HuH-7.5 (cell line): ENCODE results near the gene RGS8.
"Not testable (repeated sequence)": the region's sequence is repeated elsewhere in the genome, so short reads cannot be mapped to it uniquely, and the experiment has no call there.

Experiments
- DNase-seq: peaks from one replicate; pipeline ENCODE4 v3.0.0; 2011; ENCODE audit warnings: low spot score

The RGS8 gene

GRCh38 chr1:182702826-182703524 is 18.6 kb upstream of the RGS8 start:
- DNase-seq: no peak

- DNase-seq: no peak
Measured at GRCh38 chr1:182700351-182700709, 15.9 kb upstream of the RGS8 start.

GRCh38 chr1:182699393-182700350 is 15.3 kb upstream of the RGS8 start:
- DNase-seq: no peak

- no peak for DNase-seq
Measured at GRCh38 chr1:182698971-182699370, 14.6 kb upstream of the RGS8 start.

GRCh38 chr1:182693139-182693538 is 8.8 kb upstream of the RGS8 start:
- DNase-seq: not testable (repeated sequence)

GRCh38 chr1:182690886-182691443 is 6.6 kb upstream of the RGS8 start:
- DNase-seq: no peak

- no peak for DNase-seq
Measured at GRCh38 chr1:182688436-182689205, 4.2 kb upstream of the RGS8 start.

- no peak for DNase-seq
Measured at GRCh38 chr1:182687361-182687760, 3.0 kb upstream of the RGS8 start.

GRCh38 chr1:182686446-182686845 is 2.1 kb upstream of the RGS8 start:
- DNase-seq: no peak

- DNase-seq: no peak
Measured at GRCh38 chr1:182685215-182685614, 828 bp upstream of the RGS8 start.

GRCh38 chr1:182682898-182683501 is 1.4 kb downstream of the RGS8 start:
- DNase-seq: no peak

- no peak for DNase-seq
Measured at GRCh38 chr1:182682406-182682805, 2.0 kb downstream of the RGS8 start.

GRCh38 chr1:182681568-182681912 is 2.8 kb downstream of the RGS8 start:
- DNase-seq: no peak

GRCh38 chr1:182680901-182681567 is 3.4 kb downstream of the RGS8 start:
- DNase-seq: no peak

GRCh38 chr1:182680408-182680807 is 4.0 kb downstream of the RGS8 start:
- DNase-seq: no peak

- DNase-seq: no peak
Measured at GRCh38 chr1:182679684-182680083, 4.7 kb downstream of the RGS8 start.

- DNase-seq: no peak
Measured at GRCh38 chr1:182677397-182678098, 6.8 kb downstream of the RGS8 start.

GRCh38 chr1:182676274-182676673 is 8.1 kb downstream of the RGS8 start:
- DNase-seq: no peak

GRCh38 chr1:182674346-182675246 is 9.8 kb downstream of the RGS8 start:
- DNase-seq: no peak

GRCh38 chr1:182672487-182672836 is 11.9 kb downstream of the RGS8 start:
- no peak for DNase-seq
